ENCODE results near the gene KCNJ9. TPM values are rescaled to one million over a fixed set of nuclear protein-coding genes. Genes with fewer than 3 reads are reported as not detected.

KCNJ9 gene
- total RNA-seq, 2 experiments from 2014 or later = not detected

DNA sequence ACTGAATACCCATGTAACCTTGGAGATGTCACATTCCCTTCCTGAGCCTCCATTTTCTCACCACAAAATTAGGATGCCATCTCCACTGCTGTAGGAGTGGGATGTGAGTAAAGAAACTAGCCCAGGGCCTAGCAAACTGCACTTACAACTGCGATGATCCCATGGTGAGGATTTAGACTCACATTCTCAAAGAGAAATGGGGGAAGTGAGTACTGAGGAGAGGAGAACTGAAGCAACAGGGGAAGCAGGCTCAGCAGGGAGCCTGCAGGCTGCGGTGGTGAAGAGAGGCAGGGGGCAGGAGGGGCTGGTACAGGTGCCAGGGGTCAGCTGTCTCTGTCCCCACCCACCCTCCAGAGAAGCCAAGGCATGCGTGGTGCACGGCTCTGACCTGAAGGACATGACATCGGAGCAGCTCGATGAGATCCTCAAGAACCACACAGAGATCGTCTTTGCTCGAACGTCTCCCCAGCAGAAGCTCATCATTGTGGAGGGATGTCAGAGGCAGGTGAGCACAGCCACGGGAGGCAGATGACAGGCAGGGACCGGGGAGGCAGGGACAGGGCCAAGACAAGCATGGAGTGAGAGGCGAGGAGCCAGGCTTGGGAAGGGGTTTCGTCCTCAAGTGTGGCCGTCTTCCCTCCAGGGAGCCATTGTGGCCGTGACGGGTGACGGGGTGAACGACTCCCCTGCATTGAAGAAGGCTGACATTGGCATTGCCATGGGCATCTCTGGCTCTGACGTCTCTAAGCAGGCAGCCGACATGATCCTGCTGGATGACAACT lies 53.6 kb downstream of the KCNJ9 start:
- Mint-ChIP-seq H3K9me3 (no peaks in the 10 kb centered on the region), H3K4me3 (no peak overlapping the region), H3K36me3 (ENCODE audit: low read depth) (no peaks in the 10 kb centered on the region), H3K27ac (no peak overlapping the region), H3K4me1 (ENCODE audit: low read depth) (no peaks in the 10 kb centered on the region), H3K27me3 (peaks cover 11% of the 10 kb centered on the region)
- intact Hi-C loops (cut with micrococcal nuclease) = no loop called here
- TF ChIP-seq, protein P1, sequence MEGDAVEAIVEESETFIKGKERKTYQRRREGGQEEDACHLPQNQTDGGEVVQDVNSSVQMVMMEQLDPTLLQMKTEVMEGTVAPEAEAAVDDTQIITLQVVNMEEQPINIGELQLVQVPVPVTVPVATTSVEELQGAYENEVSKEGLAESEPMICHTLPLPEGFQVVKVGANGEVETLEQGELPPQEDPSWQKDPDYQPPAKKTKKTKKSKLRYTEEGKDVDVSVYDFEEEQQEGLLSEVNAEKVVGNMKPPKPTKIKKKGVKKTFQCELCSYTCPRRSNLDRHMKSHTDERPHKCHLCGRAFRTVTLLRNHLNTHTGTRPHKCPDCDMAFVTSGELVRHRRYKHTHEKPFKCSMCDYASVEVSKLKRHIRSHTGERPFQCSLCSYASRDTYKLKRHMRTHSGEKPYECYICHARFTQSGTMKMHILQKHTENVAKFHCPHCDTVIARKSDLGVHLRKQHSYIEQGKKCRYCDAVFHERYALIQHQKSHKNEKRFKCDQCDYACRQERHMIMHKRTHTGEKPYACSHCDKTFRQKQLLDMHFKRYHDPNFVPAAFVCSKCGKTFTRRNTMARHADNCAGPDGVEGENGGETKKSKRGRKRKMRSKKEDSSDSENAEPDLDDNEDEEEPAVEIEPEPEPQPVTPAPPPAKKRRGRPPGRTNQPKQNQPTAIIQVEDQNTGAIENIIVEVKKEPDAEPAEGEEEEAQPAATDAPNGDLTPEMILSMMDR (IDR thresholded peaks at IDR 0.05) = no peak
- ChIA-PET CTCF (no interaction called here), POLR2A (no interaction called here)
- no peak for ATAC-seq
- DNase-seq = no peak

DNA sequence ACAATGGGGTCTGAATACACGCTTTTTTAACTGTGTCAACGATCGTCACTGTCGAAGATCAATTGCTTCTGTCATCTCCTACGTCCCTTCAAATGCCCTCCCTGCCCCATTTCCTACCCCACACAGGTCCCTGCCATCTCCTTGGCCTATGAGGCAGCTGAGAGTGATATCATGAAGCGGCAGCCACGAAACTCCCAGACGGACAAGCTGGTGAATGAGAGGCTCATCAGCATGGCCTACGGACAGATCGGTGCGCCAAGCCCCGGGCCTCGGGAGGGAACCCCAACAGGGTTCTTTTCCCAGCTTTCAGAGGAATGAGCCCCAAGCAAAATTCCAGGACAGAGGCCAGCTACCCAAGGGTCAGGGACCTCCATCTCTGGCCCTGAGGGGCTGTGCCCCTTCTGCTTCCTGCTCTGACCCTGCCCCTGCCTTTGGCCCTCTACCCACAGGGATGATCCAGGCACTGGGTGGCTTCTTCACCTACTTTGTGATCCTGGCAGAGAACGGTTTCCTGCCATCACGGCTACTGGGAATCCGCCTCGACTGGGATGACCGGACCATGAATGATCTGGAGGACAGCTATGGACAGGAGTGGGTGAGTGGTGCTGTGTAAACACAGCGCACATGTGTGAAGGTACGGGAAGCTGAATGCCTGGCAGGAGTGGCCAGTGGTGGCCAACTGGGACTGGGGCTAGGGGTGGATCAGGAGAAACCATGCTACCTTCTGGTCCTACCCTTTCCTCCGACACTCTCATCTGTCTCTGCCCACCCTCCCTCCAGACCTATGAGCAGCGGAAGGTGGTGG lies 55.0 kb downstream of the KCNJ9 start:
- CTCF ChIA-PET = no interaction called here
- ATAC-seq (no peak), DNase-seq (no peak)
- H3K4me3 Mint-ChIP-seq = no peak overlapping the region
- H3K27me3 Mint-ChIP-seq = peaks cover 6% of the 10 kb centered on the region
- POLR2A ChIA-PET = interaction anchor here (1.0 kb wide), 1 partner anchor 35 kb away, joined by 3 read pairs; no protein-coding TSS in a partner anchor
- H3K4me1 Mint-ChIP-seq (ENCODE audit: low read depth) = no peaks in the 10 kb centered on the region
- intact Hi-C loops (cut with micrococcal nuclease) = no loop called here
- TF ChIP-seq, protein P1 (IDR thresholded peaks at IDR 0.05) = no peak
- no peaks in the 10 kb centered on the region for H3K36me3 Mint-ChIP-seq (ENCODE audit: low read depth)
- H3K9me3 Mint-ChIP-seq = no peaks in the 10 kb centered on the region
- no peak overlapping the region for H3K27ac Mint-ChIP-seq

DNA sequence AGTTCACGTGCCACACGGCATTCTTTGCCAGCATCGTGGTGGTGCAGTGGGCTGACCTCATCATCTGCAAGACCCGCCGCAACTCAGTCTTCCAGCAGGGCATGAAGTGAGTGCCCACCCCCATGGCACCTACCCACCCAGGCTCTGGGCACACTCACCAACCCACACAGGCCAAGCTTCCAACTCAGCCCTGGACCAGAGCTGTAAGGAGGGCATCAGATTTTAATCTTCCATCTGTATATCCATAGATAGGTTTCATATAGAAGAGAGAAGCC lies 55.5 kb downstream of the KCNJ9 start:
- POLR2A ChIA-PET = interaction anchor here (1.0 kb wide), 1 partner anchor 35 kb away, joined by 3 read pairs; no protein-coding TSS in a partner anchor
- ATAC-seq = no peak

DNA sequence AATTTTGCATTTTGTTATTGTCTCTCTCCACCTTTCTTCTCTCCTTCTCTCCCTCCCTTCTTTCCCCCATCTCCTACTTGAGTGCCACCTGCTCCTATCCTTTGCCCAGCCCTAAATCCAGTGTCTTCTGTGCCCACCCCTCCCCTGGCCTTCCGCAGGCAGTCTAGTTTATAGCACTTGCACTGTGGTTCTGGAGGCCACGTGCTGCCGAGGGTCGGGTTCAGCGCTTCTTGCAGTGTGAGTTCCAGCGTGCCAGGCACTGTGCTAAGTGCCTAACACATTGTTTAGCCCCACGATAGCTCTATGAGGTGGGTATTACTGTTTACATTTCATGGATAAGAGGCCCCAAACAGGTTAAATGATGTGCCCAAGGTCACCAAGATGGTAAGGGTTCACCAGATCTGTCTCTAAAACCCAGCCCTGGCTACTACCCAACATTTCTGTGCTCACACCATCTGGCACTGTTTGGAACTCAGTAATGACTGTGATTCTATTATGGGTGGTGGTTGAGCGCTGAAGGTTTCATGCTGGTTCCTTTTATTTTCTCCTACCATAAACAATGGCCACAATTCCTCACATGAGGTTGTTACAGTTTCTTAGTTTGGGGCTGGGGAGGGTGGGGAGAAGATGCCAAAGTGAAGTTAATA lies 56.0 kb downstream of the KCNJ9 start:
- intact Hi-C loops (cut with micrococcal nuclease) = no loop called here
- TF ChIP-seq, protein P1 (IDR thresholded peaks at IDR 0.05) = no peak
- ATAC-seq (no peak), DNase-seq (no peak)
- Mint-ChIP-seq H3K36me3 (ENCODE audit: low read depth) (no peaks in the 10 kb centered on the region), H3K27me3 (peaks cover 1% of the 10 kb centered on the region), H3K9me3 (no peaks in the 10 kb centered on the region), H3K4me3 (no peak overlapping the region), H3K4me1 (ENCODE audit: low read depth) (no peaks in the 10 kb centered on the region), H3K27ac (no peak overlapping the region)
- ChIA-PET CTCF (no interaction called here), POLR2A (interaction anchor here (1.0 kb wide), 1 partner anchor 36 kb away, joined by 3 read pairs; no protein-coding TSS in a partner anchor)

More for the DNA sequence above, 55.5 kb downstream of the KCNJ9 start:
- no peak for DNase-seq
- peaks cover 6% of the 10 kb centered on the region for H3K27me3 Mint-ChIP-seq
- TF ChIP-seq, protein P1 (IDR thresholded peaks at IDR 0.05) = no peak
- intact Hi-C loops (cut with micrococcal nuclease) = no loop called here
- no peak overlapping the region for H3K27ac Mint-ChIP-seq
- no peaks in the 10 kb centered on the region for H3K4me1 Mint-ChIP-seq (ENCODE audit: low read depth)
- H3K36me3 Mint-ChIP-seq (ENCODE audit: low read depth) = no peaks in the 10 kb centered on the region
- CTCF ChIA-PET = no interaction called here
- H3K4me3 Mint-ChIP-seq = no peak overlapping the region
- no peaks in the 10 kb centered on the region for H3K9me3 Mint-ChIP-seq

DNA sequence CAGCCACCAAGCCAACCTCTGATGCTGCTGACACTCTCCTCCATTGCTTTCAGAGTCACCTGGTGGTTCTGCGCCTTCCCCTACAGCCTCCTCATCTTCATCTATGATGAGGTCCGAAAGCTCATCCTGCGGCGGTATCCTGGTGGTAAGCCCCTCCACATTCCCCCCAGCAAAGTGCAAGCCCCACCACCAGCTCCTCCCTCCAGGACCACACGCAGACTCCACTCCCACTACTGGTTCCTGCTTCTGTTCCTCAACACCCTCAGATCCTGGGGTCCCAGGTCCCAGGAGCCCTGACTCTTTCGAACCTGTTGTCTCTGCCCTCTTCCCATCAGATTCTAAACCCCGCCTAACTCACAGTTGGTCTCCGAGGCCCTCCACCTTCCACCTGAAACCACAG lies 58.5 kb downstream of the KCNJ9 start:
- H3K36me3 Mint-ChIP-seq (ENCODE audit: low read depth) = no peaks in the 10 kb centered on the region
- ChIA-PET CTCF (no interaction called here), POLR2A (no interaction called here)
- peaks cover 9% of the 10 kb centered on the region for H3K27me3 Mint-ChIP-seq
- intact Hi-C loops (cut with micrococcal nuclease) = no loop called here
- no peaks in the 10 kb centered on the region for H3K9me3 Mint-ChIP-seq
- DNase-seq (no peak), ATAC-seq (no peak)
- no peak overlapping the region for H3K27ac Mint-ChIP-seq
- TF ChIP-seq, protein P1 (IDR thresholded peaks at IDR 0.05) = no peak
- H3K4me1 Mint-ChIP-seq (ENCODE audit: low read depth) = no peaks in the 10 kb centered on the region
- H3K4me3 Mint-ChIP-seq = no peak overlapping the region
